CD4-positive, alpha-beta memory T cell (primary cell): ENCODE data around the gene CC2D2A. TPM values are rescaled to one million over a fixed set of nuclear protein-coding genes. Genes with fewer than 3 reads are reported as not detected.

Source experiments
- CTCF ChIA-PET: fragments of 350-600 bp; sonication (Branson Sonifier 250); formaldehyde crosslinking; loops from one replicate; lab custom pipeline; 2021; ENCODE audit warnings: inconsistent platforms; ENCODE audit not compliant: partially characterized antibody; lab: Charles Lee
- POLR2A ChIA-PET: fragments of 350-600 bp; sonication (Branson Sonifier 250); formaldehyde crosslinking; loops from one replicate; lab custom pipeline; 2021; ENCODE audit not compliant: partially characterized antibody; lab: Charles Lee
- DNase-seq, 5 donors: peaks; one replicate each; pipeline versions ENCODE4 v3.0.0 to v3.0.0-alpha.2; 2020 to 2022; ENCODE audit warnings: mixed read lengths in 1 of 5
- H3K27ac ChIP-seq: one replicate; pipeline ENCODE4 v1.7.0; 2013; ENCODE audit warnings: low read depth, low read length
- H3K27me3 ChIP-seq: 2 replicates; pipeline ENCODE4 v1.7.0; 2013; ENCODE audit warnings: mild to moderate bottlenecking, low read length, moderate library complexity; ENCODE audit not compliant: insufficient read depth
- H3K36me3 ChIP-seq: 2 replicates; pipeline ENCODE4 v1.7.0; 2013; ENCODE audit warnings: mild to moderate bottlenecking, low read length, moderate library complexity; ENCODE audit not compliant: insufficient read depth
- H3K4me1 ChIP-seq: 2 replicates; pipeline ENCODE4 v1.7.0; 2013; ENCODE audit warnings: mild to moderate bottlenecking, low read length, moderate library complexity; ENCODE audit not compliant: insufficient read depth
- H3K4me3 ChIP-seq, 2 donors: one replicate each; pipeline ENCODE4 v1.7.0; 2013; ENCODE audit warnings: low read length in 2 of 2, mild to moderate bottlenecking in 1 of 2
- H3K9me3 ChIP-seq, 2 donors: one replicate each; pipeline ENCODE4 v1.7.0; 2013; ENCODE audit warnings: low read length in 2 of 2, control low read depth in 1 of 2; ENCODE audit not compliant: control insufficient read depth in 1 of 2
- H3K27ac Mint-ChIP-seq, 7 donors: one replicate each; pipeline ENCODE4 v1.8.0; 2020 to 2021; ENCODE audit warnings: mixed read lengths in 7 of 7, mild to moderate bottlenecking in 6 of 7, inconsistent platforms in 3 of 7, moderate library complexity in 3 of 7
- H3K27me3 Mint-ChIP-seq, 2 donors: one replicate each; pipeline ENCODE4 v1.8.0; 2020 to 2021; ENCODE audit warnings: mixed read lengths in 2 of 2
- H3K36me3 Mint-ChIP-seq, 2 donors: one replicate each; pipeline ENCODE4 v1.8.0; 2020 to 2021; ENCODE audit warnings: mixed read lengths in 2 of 2, inconsistent platforms in 1 of 2, mild to moderate bottlenecking in 1 of 2
- H3K4me1 Mint-ChIP-seq, 4 donors: one replicate each; pipeline ENCODE4 v1.8.0; 2020 to 2021; ENCODE audit warnings: mixed read lengths in 4 of 4, mild to moderate bottlenecking in 1 of 4
- H3K4me3 Mint-ChIP-seq, 8 donors: one replicate each; pipeline ENCODE4 v1.8.0; 2020 to 2021; ENCODE audit warnings: mixed read lengths in 8 of 8, mild to moderate bottlenecking in 7 of 8, moderate library complexity in 6 of 8, inconsistent platforms in 3 of 8
- H3K9me3 Mint-ChIP-seq, 8 donors: one replicate each; pipeline ENCODE4 v1.8.0; 2020 to 2021; ENCODE audit warnings: mixed read lengths in 8 of 8, mild to moderate bottlenecking in 5 of 8, inconsistent platforms in 3 of 8, moderate library complexity in 1 of 8
- intact Hi-C: fragments of 100-400 bp; cut with micrococcal nuclease; formaldehyde crosslinking; loops from one replicate; pipeline ENCODE4 v1.15.1; 2023
- polyA plus RNA-seq, 2 donors: library from polyadenylated mRNA; unstranded; fragments of 300-500 nt; fragmentation: Illumina TruSeq; gene quantifications; one replicate each; pipeline ENCODE4 v1.2.3, GENCODE V29; 2021
- total RNA-seq, 2 experiments: library from RNA; stranded (reverse); gene quantifications; one replicate each; pipeline ENCODE4 v1.2.3, GENCODE V29; 2021

Gene CC2D2A
- total and polyA plus RNA-seq, 4 experiments from 2014 or later: 0.20 to 0.22 TPM; not detected in 2

GRCh38 chr4:15636818-15637217, 167.1 kb downstream of the CC2D2A start:
- Histone ChIP-seq H3K27me3 (no peaks in the 10 kb centered on the region), H3K4me1 (no peaks in the 10 kb centered on the region), H3K4me3 (no peak overlapping the region), H3K36me3 (peaks cover 40% of the 10 kb centered on the region), H3K27ac (no peak overlapping the region), H3K9me3 (no peaks in the 10 kb centered on the region)
- Mint-ChIP-seq H3K4me1 (peaks cover 0 to 11% (median 6%) of the 10 kb centered on the region in 4 donors), H3K4me3 (no peak overlapping the region), H3K27me3 (no peaks in the 10 kb centered on the region), H3K36me3 (peaks cover 44 to 64% of the 10 kb centered on the region in 2 donors), H3K9me3 (no peaks in the 10 kb centered on the region), H3K27ac (no peak overlapping the region)
- intact Hi-C loops: no loop called here
- POLR2A ChIA-PET: interaction anchor here (2.4 kb wide), 1 partner anchor 18 kb away, joined by 8 read pairs; the partner anchor contains the start of gene FBXL5
- CTCF ChIA-PET: interaction anchor here (1.0 kb wide), 2 partner anchors 8 to 13 kb away, joined by 3 read pairs; no protein-coding TSS in a partner anchor
- no peak for DNase-seq

DNA sequence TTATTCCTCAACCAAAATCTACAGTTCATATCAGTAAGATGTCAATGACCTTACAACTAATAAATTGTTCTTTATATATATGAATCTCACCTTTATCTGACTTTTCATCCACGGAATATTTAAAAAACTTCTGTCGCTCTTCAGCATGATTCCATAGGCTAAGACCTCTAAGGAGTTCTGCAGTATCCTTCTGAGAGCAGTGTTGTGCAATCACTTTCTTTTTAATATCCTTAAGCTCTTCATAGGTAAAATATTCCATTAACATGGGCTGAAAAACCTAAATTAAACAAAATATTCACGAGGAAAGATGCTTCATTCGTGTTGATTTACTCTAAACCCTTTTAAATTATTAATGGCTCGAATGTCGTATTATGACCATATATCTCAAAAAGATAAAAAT, 168.7 kb downstream of the CC2D2A start:
- intact Hi-C loops: no loop called here
- DNase-seq: no peak
- Histone ChIP-seq H3K36me3 (peaks cover 36% of the 10 kb centered on the region), H3K4me1 (no peaks in the 10 kb centered on the region), H3K4me3 (no peak overlapping the region), H3K27me3 (no peaks in the 10 kb centered on the region), H3K9me3 (no peaks in the 10 kb centered on the region), H3K27ac (no peak overlapping the region)
- Mint-ChIP-seq H3K4me1 (peaks cover 5 to 22% (median 11%) of the 10 kb centered on the region in 4 donors), H3K9me3 (no peaks in the 10 kb centered on the region), H3K27ac (no peak overlapping the region), H3K36me3 (peaks cover 38 to 52% of the 10 kb centered on the region in 2 donors), H3K27me3 (no peaks in the 10 kb centered on the region), H3K4me3 (no peak overlapping the region)
- CTCF ChIA-PET: interaction anchor here (1.2 kb wide), 1 partner anchor 11 kb away, joined by 6 read pairs; no protein-coding TSS in a partner anchor
- POLR2A ChIA-PET: interaction anchor here (2.4 kb wide), 1 partner anchor 17 kb away, joined by 8 read pairs; the partner anchor contains the start of gene FBXL5

GRCh38 chr4:15648600-15648999, 178.9 kb downstream of the CC2D2A start:
- peaks cover 5 to 6% of the 10 kb centered on the region in 2 donors for H3K36me3 Mint-ChIP-seq
- H3K27me3 Mint-ChIP-seq: no peaks in the 10 kb centered on the region
- Histone ChIP-seq H3K27ac (no peak overlapping the region), H3K4me3 (no peak overlapping the region), H3K4me1 (peaks cover 78% of the 10 kb centered on the region), H3K36me3 (no peaks in the 10 kb centered on the region), H3K27me3 (no peaks in the 10 kb centered on the region), H3K9me3 (no peaks in the 10 kb centered on the region)
- H3K4me1 Mint-ChIP-seq: peaks cover 45 to 82% (median 56%) of the 10 kb centered on the region in 4 donors
- intact Hi-C loops: no loop called here
- peak overlapping the region in 2 of 8 donors; percentile 5 to 26 for H3K4me3 Mint-ChIP-seq
- DNase-seq: no peak
- ChIA-PET CTCF (interaction anchor here (0.6 to 1.6 kb wide), 5 partner anchors 190 to 417 kb away, joined by 3 to 6 read pairs (median 4); no protein-coding TSS in a partner anchor), POLR2A (no interaction called here)
- no peaks in the 10 kb centered on the region for H3K9me3 Mint-ChIP-seq
- H3K27ac Mint-ChIP-seq: peak overlapping the region in 1 of 7 donors; percentile 0

DNA sequence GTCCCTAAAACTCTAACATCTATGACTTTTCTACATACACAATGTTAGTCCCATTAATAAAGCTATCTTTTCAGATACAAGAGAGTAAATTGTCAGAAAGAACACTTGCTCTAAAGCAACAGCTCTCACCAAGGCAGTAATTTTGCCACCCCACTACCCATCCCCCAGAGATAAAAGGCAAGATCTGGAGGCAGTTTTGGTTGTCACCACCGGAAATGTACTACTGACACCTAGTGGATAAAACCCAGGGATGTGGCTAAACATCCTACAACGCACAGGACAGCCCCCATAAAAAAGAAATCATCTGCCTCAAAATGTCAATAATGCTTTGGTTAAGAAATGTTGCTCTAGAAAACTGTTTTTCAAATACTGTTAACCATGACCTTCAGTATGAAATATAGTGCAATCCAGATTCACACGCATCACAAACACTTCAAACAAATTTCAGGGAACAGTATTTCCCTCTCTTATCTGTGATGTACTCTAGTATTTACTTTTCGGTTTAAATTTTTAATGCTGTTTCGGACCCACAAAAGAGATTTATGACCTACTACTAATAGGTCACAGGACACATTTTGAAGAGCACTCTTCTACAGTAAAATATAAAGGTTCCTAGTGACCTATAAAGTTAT, 180.3 kb downstream of the CC2D2A start:
- Mint-ChIP-seq H3K4me1 (peaks cover 43 to 80% (median 56%) of the 10 kb centered on the region in 4 donors), H3K9me3 (peaks cover 0 to 2% (median 0%) of the 10 kb centered on the region in 8 donors), H3K27ac (peak overlapping the region in 6 of 7 donors; percentile 7 to 69 (median 38)), H3K27me3 (no peaks in the 10 kb centered on the region), H3K4me3 (peak overlapping the region in 7 of 8 donors; percentile 1 to 75 (median 36)), H3K36me3 (peaks cover 0 to 4% of the 10 kb centered on the region in 2 donors)
- Histone ChIP-seq H3K27ac (no peak overlapping the region), H3K9me3 (no peaks in the 10 kb centered on the region), H3K4me1 (peaks cover 80% of the 10 kb centered on the region), H3K36me3 (no peaks in the 10 kb centered on the region), H3K4me3 (no peak overlapping the region), H3K27me3 (no peaks in the 10 kb centered on the region)
- peak; percentile 74 to 81 (median 75) for DNase-seq
- POLR2A ChIA-PET: no interaction called here
- CTCF ChIA-PET: interaction anchor here (0.7 to 1.6 kb wide), 11 partner anchors 9 to 419 kb away, joined by 3 to 9 read pairs (median 4); partner anchors contain the start of gene CC2D2A
- intact Hi-C loops: loop anchor here (1.0 kb wide), 5 partner anchors 116 to 1994 kb away; no protein-coding TSS in a partner anchor

Other genes with a start within 250 kb of the CC2D2A start
- gene C1QTNF7, start 41.8 kb upstream of the CC2D2A start, total RNA-seq: not detected
- gene C1QTNF7, start 41.8 kb upstream of the CC2D2A start, polyA plus RNA-seq: not detected
- 10 to 100 TPM; 62.2 to 62.8 TPM for gene FBXL5, start 185.5 kb downstream of the CC2D2A start, total RNA-seq
- gene FBXL5, start 185.5 kb downstream of the CC2D2A start, polyA plus RNA-seq: 100 to 1,000 TPM in 1 of 2 donors, 10 to 100 TPM in 1; 88.5 to 203 TPM
- 10 to 100 TPM; 35.5 to 37.4 TPM for gene FAM200B, start 211.9 kb downstream of the CC2D2A start, total RNA-seq
- 10 to 100 TPM; 70.9 to 86.8 TPM for gene FAM200B, start 211.9 kb downstream of the CC2D2A start, polyA plus RNA-seq
- under 1 TPM; 0.44 to 0.75 TPM for gene BST1, start 233.2 kb downstream of the CC2D2A start, total RNA-seq
- under 1 TPM in 1 of 2 donors, not detected in 1; 0.53 TPM for gene BST1, start 233.2 kb downstream of the CC2D2A start, polyA plus RNA-seq